DND-41 (cell line): Measurements from ENCODE around the gene RPL11.

ENCODE experiments used
- CTCF ChIP-seq: IDR thresholded peaks from 2 replicates; pipeline ENCODE4 v1.5.1; 2012; ENCODE audit warnings: borderline replicate concordance, low read length, moderate library complexity, mild to moderate bottlenecking; ENCODE audit not compliant: poor library complexity, severe bottlenecking; ENCODE audit errors: extremely low read depth
- EZH2 ChIP-seq: IDR thresholded peaks from 3 replicates; pipeline ENCODE4 v1.6.1; 2012; ENCODE audit warnings: borderline replicate concordance, low read depth, mild to moderate bottlenecking, moderate library complexity, low read length, inconsistent platforms; ENCODE audit not compliant: severe bottlenecking

DNA sequence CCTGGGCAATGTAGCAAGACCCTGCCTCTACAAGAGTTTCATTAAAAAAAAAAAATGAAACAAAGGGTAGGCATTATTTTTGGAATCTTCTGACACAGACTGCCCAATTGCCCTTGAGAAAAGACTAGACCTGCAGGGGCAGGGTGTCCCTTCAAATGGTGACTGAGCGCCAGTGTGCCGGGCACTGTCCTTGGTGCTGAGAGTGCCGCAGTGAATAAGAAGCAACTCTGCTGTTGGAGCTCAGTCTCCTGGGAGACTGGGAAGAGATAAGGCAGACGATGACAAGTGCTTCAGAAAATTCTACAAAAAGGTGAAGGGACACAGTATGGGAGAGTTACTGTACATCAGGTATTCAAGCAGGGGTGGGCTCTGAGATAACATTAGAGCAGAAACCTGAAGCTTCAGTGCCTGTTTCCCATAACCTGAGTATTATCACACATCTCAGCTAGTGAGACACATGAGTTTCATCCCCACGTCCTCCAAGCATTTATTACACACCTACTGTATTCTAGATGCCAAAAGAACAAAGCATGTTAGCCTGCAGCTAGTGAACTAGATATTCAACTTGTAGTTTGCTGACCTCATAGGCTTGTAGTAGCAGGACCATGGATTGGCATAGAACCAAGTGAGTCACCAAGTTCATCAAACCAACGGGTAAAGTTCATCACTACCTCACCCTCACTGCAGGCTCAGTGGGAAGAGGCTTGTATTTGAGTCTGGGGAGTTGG lies 18.4 kb upstream of the RPL11 start:
- TF ChIP-seq EZH2 (no peak), CTCF (no peak)
